ENCODE data around the gene MYL7. TPM values are rescaled to one million over a fixed set of nuclear protein-coding genes. Genes with fewer than 3 reads are reported as not detected.

Gene MYL7
- total RNA-seq, 4 donors from 2014 or later, result not detected

DNA sequence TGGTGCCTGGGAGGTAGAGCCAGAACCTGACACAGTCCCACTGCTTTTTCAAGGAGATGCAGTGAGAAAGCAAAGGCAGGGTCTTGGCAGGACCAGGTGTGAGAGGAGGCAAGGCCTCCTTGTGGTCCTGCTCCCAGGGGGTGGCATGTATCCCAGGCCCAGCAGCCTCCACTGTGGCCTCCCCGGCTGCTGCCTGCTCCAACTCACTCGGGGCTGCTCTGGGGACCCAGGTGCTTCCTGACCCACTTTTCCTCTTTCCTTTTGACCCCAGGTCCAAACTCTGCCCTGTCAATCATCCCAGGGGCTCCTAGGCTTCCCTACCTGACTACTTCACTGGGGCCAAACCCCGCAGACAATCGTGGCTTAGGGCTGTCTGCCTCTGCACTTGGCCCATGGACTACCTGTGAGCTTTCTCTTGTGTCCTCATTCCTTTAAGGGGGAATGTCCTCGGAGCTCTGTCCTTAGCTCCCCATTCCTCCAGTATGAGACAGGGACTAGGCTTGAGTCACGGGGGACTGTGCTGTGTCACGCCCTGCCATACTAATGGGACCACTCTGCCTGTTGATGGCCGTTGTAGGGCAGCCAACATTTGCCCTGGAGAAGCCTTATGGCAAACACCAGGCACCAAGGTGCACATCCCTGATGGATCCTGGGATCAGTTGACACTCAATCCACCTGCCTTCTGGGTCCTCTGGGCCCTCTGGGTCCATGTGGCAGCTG lies 38.1 kb downstream of the MYL7 start:
- H3K4me1 ChIP-seq, result peaks cover 0 to 12% (median 2%) of the 10 kb centered on the region in 4 donors
- peaks cover 26% of the 10 kb centered on the region for H3K27me3 ChIP-seq
- no peak for DNase-seq
- H3K27ac ChIP-seq, result peak overlapping the region; percentile 27 to 92 (median 86)
- no peak for TF ChIP-seq POLR2A (IDR thresholded peaks at IDR 0.05)
- TF ChIP-seq POLR2AphosphoS5 (IDR thresholded peaks at IDR 0.05), result no peak
- TF ChIP-seq CTCF (IDR thresholded peaks at IDR 0.05), result no peak
- TF ChIP-seq EP300 (IDR thresholded peaks at IDR 0.05; ENCODE audit: low read depth), result no peak
- 62 to 77% methylated on average over 2 to 6 of the region's 8 CpGs for WGBS, 2 donors (ENCODE audit: low coverage in 1 of 2)
- no peak overlapping the region for H3K4me3 ChIP-seq
- no peaks in the 10 kb centered on the region for H3K9me3 ChIP-seq
- H3K36me3 ChIP-seq, result no peaks in the 10 kb centered on the region
- in situ Hi-C loops (cut with MboI; ENCODE audit: low pct_ligation_motif_present in 1 of 4, low pct_unique_long_range_greater_than_20kb in 1 of 4, low sequenced_read_pairs in 3 of 4), result no loop called here
- intact Hi-C loops (cut with DNase I; ENCODE audit: low total_unique reads), result no loop called here

GRCh38 chr7:44101966-44102845 lies 38.9 kb downstream of the MYL7 start:
- Histone ChIP-seq H3K9me3 (no peaks in the 10 kb centered on the region), H3K27me3 (peaks cover 26% of the 10 kb centered on the region), H3K4me1 (peaks cover 0 to 12% (median 2%) of the 10 kb centered on the region in 4 donors), H3K4me3 (no peak overlapping the region), H3K27ac (peak overlapping the region; percentile 27 to 92 (median 58)), H3K36me3 (no peaks in the 10 kb centered on the region)
- intact Hi-C loops (cut with DNase I; ENCODE audit: low total_unique reads), result no loop called here
- 80% methylated on average over 14 of the region's 14 CpGs; no CpG with 5 or more reads in 1 of the 2 donors for WGBS, 2 donors (ENCODE audit: low coverage in 1 of 2)
- TF ChIP-seq POLR2AphosphoS5 (IDR thresholded peaks at IDR 0.05) (no peak), EP300 (IDR thresholded peaks at IDR 0.05; ENCODE audit: low read depth) (no peak), POLR2A (IDR thresholded peaks at IDR 0.05) (no peak), CTCF (IDR thresholded peaks at IDR 0.05) (no peak)
- in situ Hi-C loops (cut with MboI; ENCODE audit: low pct_ligation_motif_present in 1 of 4, low pct_unique_long_range_greater_than_20kb in 1 of 4, low sequenced_read_pairs in 3 of 4), result no loop called here
- no peak for DNase-seq

GRCh38 chr7:44101303-44101965 lies 39.7 kb downstream of the MYL7 start:
- peaks cover 0 to 12% (median 2%) of the 10 kb centered on the region in 4 donors for H3K4me1 ChIP-seq
- H3K27ac ChIP-seq, result peak overlapping the region; percentile 58 to 92 (median 78)
- TF ChIP-seq EP300 (IDR thresholded peaks at IDR 0.05; ENCODE audit: low read depth), result no peak
- TF ChIP-seq POLR2AphosphoS5 (IDR thresholded peaks at IDR 0.05), result no peak
- no peak for TF ChIP-seq CTCF (IDR thresholded peaks at IDR 0.05)
- TF ChIP-seq POLR2A (IDR thresholded peaks at IDR 0.05), result no peak
- intact Hi-C loops (cut with DNase I; ENCODE audit: low total_unique reads), result no loop called here
- H3K27me3 ChIP-seq, result peaks cover 26% of the 10 kb centered on the region
- 100% methylated on average over 3 of the region's 3 CpGs; no CpG with 5 or more reads in 1 of the 2 donors for WGBS, 2 donors (ENCODE audit: low coverage in 1 of 2)
- no peak for DNase-seq
- no peaks in the 10 kb centered on the region for H3K36me3 ChIP-seq
- no peaks in the 10 kb centered on the region for H3K9me3 ChIP-seq
- in situ Hi-C loops (cut with MboI; ENCODE audit: low pct_ligation_motif_present in 1 of 4, low pct_unique_long_range_greater_than_20kb in 1 of 4, low sequenced_read_pairs in 3 of 4), result no loop called here
- no peak overlapping the region for H3K4me3 ChIP-seq
